Adrenal gland (tissue), 12 donors: Measurements from ENCODE around the gene METTL16. TPM values are rescaled to one million over a fixed set of nuclear protein-coding genes. Genes with fewer than 3 reads are reported as not detected.
A peak's percentile ranks its signal among the peaks of the same experiment; 100 is the strongest.

Experiments used
- DNase-seq, 7 donors: peaks; one replicate each; pipeline ENCODE4 v3.0.0-alpha.2; 2019 to 2020
- H3K27ac ChIP-seq, 5 donors: fragments of 200-600 bp; sonication (generic) in 4 of 5; 1 replicate in 3 of 5; 2 replicates in 2 of 5; pipeline versions ENCODE4 v1.5.1 to v1.8.0; 2016 to 2020; ENCODE audit warnings: mild to moderate bottlenecking in 1 of 5
- H3K27me3 ChIP-seq: fragments of 200-600 bp; 2 replicates; pipeline ENCODE4 v1.8.0; 2021
- H3K36me3 ChIP-seq, 2 donors: fragments of 200-600 bp; replicated peaks in 1 of 2; 1 replicate in 1 of 2; 2 replicates in 1 of 2; pipeline versions ENCODE4 v1.5.1 to v1.8.0; 2018 to 2022
- H3K4me1 ChIP-seq, 2 donors: fragments of 200-600 bp; replicated peaks in 1 of 2; 1 replicate in 1 of 2; 2 replicates in 1 of 2; pipeline versions ENCODE4 v1.5.1 to v1.8.0; 2018 to 2021
- H3K4me3 ChIP-seq, 4 donors: fragments of 200-600 bp; sonication (generic) in 3 of 4; one replicate each; pipeline ENCODE4 v1.5.1; 2016 to 2018
- H3K9me3 ChIP-seq, 3 donors: fragments of 200-600 bp; sonication (generic) in 1 of 3; replicated peaks in 1 of 3; 1 replicate in 2 of 3; 2 replicates in 1 of 3; pipeline versions ENCODE4 v1.5.1 to v1.8.0; 2016 to 2021
- CTCF ChIP-seq, 6 experiments: fragments of 450-650 bp in 4 of 6; fragments of 200-600 bp in 2 of 6; sonication (generic) in 1 of 6; IDR thresholded peaks; 1 replicate in 5 of 6; 2 replicates in 1 of 6; pipeline versions ENCODE4 v1.5.1 to v1.8.0; 2016 to 2021; ENCODE audit warnings: antibody characterized with exemption in 6 of 6, mild to moderate bottlenecking in 2 of 6, moderate library complexity in 1 of 6
- POLR2A ChIP-seq, 2 donors: fragments of 450-650 bp; IDR thresholded peaks; one replicate each; pipeline ENCODE4 v1.6.1; 2017; ENCODE audit warnings: antibody characterized with exemption in 2 of 2, mild to moderate bottlenecking in 2 of 2, moderate library complexity in 1 of 2
- WGBS, 4 donors: extraction: QIAGEN DNeasy Blood & Tissue Kit in 2 of 4; methylation state at CpG; one replicate each; pipeline versions ENCODE4 v1.1.5 to v1.1.7; 2013 to 2017; 5-methylcytosine and 5-hydroxymethylcytosine counted together
- intact Hi-C, 2 donors: fragments of 100-400 bp; cut with DNase I; formaldehyde crosslinking; loops; one replicate each; pipeline versions ENCODE4 v1.14.1 to v1.15.0; 2022 to 2023
- polyA plus RNA-seq, 3 donors: library from polyadenylated mRNA; stranded (reverse); fragments of 200-250 nt in 2 of 3; fragments of 350-450 nt in 1 of 3; fragmentation: Illumina TruSeq in 1 of 3; extraction: RNeasy Lipid Tissue Mini Kit (QIAGEN cat#74804) in 1 of 3; gene quantifications; one replicate each; pipeline ENCODE4 v1.2.3, GENCODE V29; 2013 to 2014
- total RNA-seq, 9 donors: library from RNA; depleted of rRNA in 4 of 9; stranded (reverse); fragments of >200 nt in 4 of 9; fragments of 120-200 nt in 1 of 9; fragmentation: NEBNext Ultra II Directional in 1 of 9; extraction: Animal tissue kit (Norgen Biotek cat#: 25700) in 1 of 9; gene quantifications; one replicate each; pipeline versions ENCODE4 v1.1.0 to v1.2.4, GENCODE V29; 2013 to 2023
- donor health status: healthy with polysubstance abuse.
- donor health status: Bipolar disorder and iron deficiency.
- donor health status: DM: yes; HTN: yes; CAD: no.
- donor health status: DM: no; HTN: no; CAD: no.
- donor health status: DM: no; HTN: no; CAD: no.
- donor health status: DM: yes; HTN: yes; CAD: no.

Gene METTL16
- total and polyA plus RNA-seq, 12 donors: 15.3 to 94.7 (median 33.2) TPM

- no peaks in the 10 kb centered on the region for H3K4me1 ChIP-seq
- peaks cover 0 to 61% of the 10 kb centered on the region in 2 donors for H3K36me3 ChIP-seq
- no peak overlapping the region for H3K4me3 ChIP-seq
- no peak for DNase-seq
- H3K27me3 ChIP-seq: no peaks in the 10 kb centered on the region
- no peak for TF ChIP-seq CTCF (IDR thresholded peaks at IDR 0.05)
- no peak for TF ChIP-seq POLR2A (IDR thresholded peaks at IDR 0.05)
- no peaks in the 10 kb centered on the region for H3K9me3 ChIP-seq
- WGBS, 4 donors: 88 to 97% (median 92%) methylated on average over 12 of the region's 12 CpGs
- intact Hi-C loops: no loop called here
- H3K27ac ChIP-seq: no peak overlapping the region
Measured at GRCh38 chr17:2466931-2467330, 44.8 kb downstream of the METTL16 start.

DNA sequence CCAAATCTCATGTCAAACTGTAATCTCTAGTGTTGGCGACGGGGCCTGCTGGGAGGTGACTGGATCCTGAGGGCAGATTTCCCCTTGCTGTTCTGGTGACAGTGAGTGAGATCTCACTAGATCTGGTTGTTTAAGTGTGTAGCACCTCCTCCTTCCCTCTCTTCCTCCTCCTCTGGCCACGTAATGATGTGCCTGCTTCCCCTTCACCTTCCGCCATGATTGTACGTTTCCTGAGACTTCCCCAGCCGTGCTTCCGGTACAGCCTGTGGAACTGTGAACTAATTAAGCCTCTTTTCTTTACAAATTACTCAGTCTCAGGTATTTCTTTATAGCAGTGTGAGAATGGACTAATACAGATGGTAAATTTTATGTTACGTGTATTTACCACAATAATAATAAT, 49.2 kb downstream of the METTL16 start:
- no peak overlapping the region for H3K4me3 ChIP-seq
- peaks cover 0 to 43% of the 10 kb centered on the region in 2 donors for H3K36me3 ChIP-seq
- TF ChIP-seq CTCF (IDR thresholded peaks at IDR 0.05) (no peak), POLR2A (IDR thresholded peaks at IDR 0.05) (no peak)
- H3K9me3 ChIP-seq: no peaks in the 10 kb centered on the region
- WGBS, 4 donors: 94 to 96% (median 95%) methylated on average over 8 of the region's 8 CpGs
- intact Hi-C loops: no loop called here
- no peaks in the 10 kb centered on the region for H3K27me3 ChIP-seq
- no peak for DNase-seq
- no peak overlapping the region for H3K27ac ChIP-seq
- H3K4me1 ChIP-seq: no peaks in the 10 kb centered on the region

DNA sequence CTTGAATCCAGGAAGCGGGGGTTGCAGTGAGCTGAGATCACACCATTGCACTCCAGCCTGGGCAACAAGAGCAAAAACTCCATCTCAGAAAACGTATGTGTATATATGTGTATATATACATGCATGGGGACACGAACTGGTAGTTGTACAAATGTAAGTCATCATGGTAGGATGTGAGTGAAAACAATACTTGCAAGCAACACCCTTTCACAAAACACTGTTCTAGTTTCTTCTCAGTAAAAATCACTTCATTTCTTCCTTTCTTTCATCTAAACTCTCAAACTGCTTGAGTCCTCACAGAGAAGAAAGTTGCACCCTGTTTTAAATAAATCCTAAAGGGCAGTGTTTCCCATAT, 51.8 kb downstream of the METTL16 start:
- no peak for TF ChIP-seq POLR2A (IDR thresholded peaks at IDR 0.05)
- TF ChIP-seq CTCF (IDR thresholded peaks at IDR 0.05): no peak
- intact Hi-C loops: no loop called here
- 83 to 89% (median 86%) methylated on average over 3 of the region's 3 CpGs for WGBS, 4 donors
- Histone ChIP-seq H3K4me3 (no peak overlapping the region), H3K27ac (peak overlapping the region in 2 of 5 donors; percentile 57 to 68), H3K36me3 (peaks cover 0 to 30% of the 10 kb centered on the region in 2 donors), H3K4me1 (no peaks in the 10 kb centered on the region), H3K9me3 (no peaks in the 10 kb centered on the region), H3K27me3 (no peaks in the 10 kb centered on the region)
- no peak for DNase-seq

- TF ChIP-seq CTCF (IDR thresholded peaks at IDR 0.05): no peak
- TF ChIP-seq POLR2A (IDR thresholded peaks at IDR 0.05): no peak
- WGBS, 4 donors: 96 to 98% (median 97%) methylated on average over 4 of the region's 4 CpGs
- Histone ChIP-seq H3K36me3 (peaks cover 0 to 10% of the 10 kb centered on the region in 2 donors), H3K27ac (no peak overlapping the region), H3K4me3 (no peak overlapping the region), H3K9me3 (no peaks in the 10 kb centered on the region), H3K4me1 (no peaks in the 10 kb centered on the region), H3K27me3 (no peaks in the 10 kb centered on the region)
- intact Hi-C loops: no loop called here
- no peak for DNase-seq
Measured at GRCh38 chr17:2457913-2458312, 53.8 kb downstream of the METTL16 start.
